PC-3 (cell line): ENCODE measurements around the gene CCNY.

Experiments used
- EZH2 ChIP-seq: fragments of 300-600 bp; sonication (generic); IDR thresholded peaks from one replicate; pipeline ENCODE4 v1.6.1; 2017; ENCODE audit warnings: antibody characterized with exemption, mild to moderate bottlenecking, low read length; ENCODE audit not compliant: unreplicated experiment
- EZH2phosphoT487 ChIP-seq: fragments of 300-600 bp; sonication (generic); IDR thresholded peaks from 2 replicates; pipeline ENCODE4 v1.6.1; 2018; ENCODE audit warnings: mild to moderate bottlenecking, antibody characterized with exemption, low read length, borderline replicate concordance
- TF ChIP-seq, protein P1 (sequence below): fragments of 300-600 bp; sonication (generic); conservative IDR thresholded peaks from 2 replicates; pipeline ENCODE4 v1.5.1; 2017; ENCODE audit warnings: antibody characterized with exemption, low read depth, mild to moderate bottlenecking, low read length

- no peak for TF ChIP-seq EZH2
- TF ChIP-seq, protein P1, sequence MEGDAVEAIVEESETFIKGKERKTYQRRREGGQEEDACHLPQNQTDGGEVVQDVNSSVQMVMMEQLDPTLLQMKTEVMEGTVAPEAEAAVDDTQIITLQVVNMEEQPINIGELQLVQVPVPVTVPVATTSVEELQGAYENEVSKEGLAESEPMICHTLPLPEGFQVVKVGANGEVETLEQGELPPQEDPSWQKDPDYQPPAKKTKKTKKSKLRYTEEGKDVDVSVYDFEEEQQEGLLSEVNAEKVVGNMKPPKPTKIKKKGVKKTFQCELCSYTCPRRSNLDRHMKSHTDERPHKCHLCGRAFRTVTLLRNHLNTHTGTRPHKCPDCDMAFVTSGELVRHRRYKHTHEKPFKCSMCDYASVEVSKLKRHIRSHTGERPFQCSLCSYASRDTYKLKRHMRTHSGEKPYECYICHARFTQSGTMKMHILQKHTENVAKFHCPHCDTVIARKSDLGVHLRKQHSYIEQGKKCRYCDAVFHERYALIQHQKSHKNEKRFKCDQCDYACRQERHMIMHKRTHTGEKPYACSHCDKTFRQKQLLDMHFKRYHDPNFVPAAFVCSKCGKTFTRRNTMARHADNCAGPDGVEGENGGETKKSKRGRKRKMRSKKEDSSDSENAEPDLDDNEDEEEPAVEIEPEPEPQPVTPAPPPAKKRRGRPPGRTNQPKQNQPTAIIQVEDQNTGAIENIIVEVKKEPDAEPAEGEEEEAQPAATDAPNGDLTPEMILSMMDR, result no peak
- no peak for TF ChIP-seq EZH2phosphoT487
Measured at GRCh38 chr10:35561715-35562114, 225.4 kb downstream of the CCNY start.
